ENCODE measurements around the gene FBXL7.

Gene FBXL7

GRCh38 chr5:15821506-15821905, 321.5 kb downstream of the FBXL7 start:
- H3K9me2 ChIP-seq (replicated peaks; ENCODE audit: low read depth, low read length): no peaks in the 10 kb centered on the region; the same call in 1 of the 2 replicates
- no peak for TF ChIP-seq CTCF (conservative IDR thresholded peaks at IDR 0.05; ENCODE audit: low read length)
- TF ChIP-seq EZH2phosphoT487 (IDR thresholded peaks at IDR 0.05; ENCODE audit: borderline replicate concordance): no peak
- H3K4me1 ChIP-seq (ENCODE audit: insufficient read depth, low read length, poor library complexity, severe bottlenecking): no peaks in the 10 kb centered on the region
- H3K9ac ChIP-seq (ENCODE audit: low read depth, low read length, poor library complexity, severe bottlenecking): no peak overlapping the region
- no peaks in the 10 kb centered on the region for H3K9me3 ChIP-seq (ENCODE audit: insufficient read depth, low read depth, low read length)
- no peak overlapping the region for H3K4me3 ChIP-seq (ENCODE audit: low read length, poor library complexity, severe bottlenecking)
- no peak overlapping the region for H3K4me2 ChIP-seq (ENCODE audit: low read depth, low read length, poor library complexity, severe bottlenecking)
- no peak overlapping the region for H2AFZ ChIP-seq (ENCODE audit: low read length)
- H3F3A ChIP-seq (ENCODE audit: low read depth): no peaks in the 10 kb centered on the region
- H3K79me2 ChIP-seq (ENCODE audit: insufficient read depth, low read length): no peaks in the 10 kb centered on the region
- H4K20me1 ChIP-seq (ENCODE audit: insufficient read depth, low read length, poor library complexity, severe bottlenecking): no peaks in the 10 kb centered on the region
- no peaks in the 10 kb centered on the region for H3K36me3 ChIP-seq (ENCODE audit: insufficient read depth, low read length)
- no peaks in the 10 kb centered on the region for H3K27me3 ChIP-seq (ENCODE audit: insufficient read depth, low read length, poor library complexity, severe bottlenecking)

GRCh38 chr5:15823398-15823797, 323.4 kb downstream of the FBXL7 start:
- no peak overlapping the region for H3K4me2 ChIP-seq (ENCODE audit: low read depth, low read length, poor library complexity, severe bottlenecking)
- H3K4me1 ChIP-seq (ENCODE audit: insufficient read depth, low read length, poor library complexity, severe bottlenecking): no peaks in the 10 kb centered on the region
- no peaks in the 10 kb centered on the region for H3K79me2 ChIP-seq (ENCODE audit: insufficient read depth, low read length)
- H3K9ac ChIP-seq (ENCODE audit: low read depth, low read length, poor library complexity, severe bottlenecking): no peak overlapping the region
- no peaks in the 10 kb centered on the region for H3F3A ChIP-seq (ENCODE audit: low read depth)
- no peaks in the 10 kb centered on the region for H3K9me3 ChIP-seq (ENCODE audit: insufficient read depth, low read depth, low read length)
- H3K9me2 ChIP-seq (replicated peaks; ENCODE audit: low read depth, low read length): no peaks in the 10 kb centered on the region
- no peaks in the 10 kb centered on the region for H4K20me1 ChIP-seq (ENCODE audit: insufficient read depth, low read length, poor library complexity, severe bottlenecking)
- no peak overlapping the region for H2AFZ ChIP-seq (ENCODE audit: low read length)
- H3K4me3 ChIP-seq (ENCODE audit: low read length, poor library complexity, severe bottlenecking): no peak overlapping the region
- TF ChIP-seq CTCF (conservative IDR thresholded peaks at IDR 0.05; ENCODE audit: low read length): no peak
- no peak for TF ChIP-seq EZH2phosphoT487 (IDR thresholded peaks at IDR 0.05; ENCODE audit: borderline replicate concordance)
- no peaks in the 10 kb centered on the region for H3K36me3 ChIP-seq (ENCODE audit: insufficient read depth, low read length)
- no peaks in the 10 kb centered on the region for H3K27me3 ChIP-seq (ENCODE audit: insufficient read depth, low read length, poor library complexity, severe bottlenecking)

- H3K9me3 ChIP-seq (ENCODE audit: insufficient read depth, low read depth, low read length): no peaks in the 10 kb centered on the region
- H3K9ac ChIP-seq (ENCODE audit: low read depth, low read length, poor library complexity, severe bottlenecking): no peak overlapping the region
- H3K4me3 ChIP-seq (ENCODE audit: low read length, poor library complexity, severe bottlenecking): no peak overlapping the region
- H3K27me3 ChIP-seq (ENCODE audit: insufficient read depth, low read length, poor library complexity, severe bottlenecking): no peaks in the 10 kb centered on the region
- H3K79me2 ChIP-seq (ENCODE audit: insufficient read depth, low read length): no peaks in the 10 kb centered on the region
- no peak overlapping the region for H2AFZ ChIP-seq (ENCODE audit: low read length)
- no peaks in the 10 kb centered on the region for H3F3A ChIP-seq (ENCODE audit: low read depth)
- TF ChIP-seq EZH2phosphoT487 (IDR thresholded peaks at IDR 0.05; ENCODE audit: borderline replicate concordance) (no peak), CTCF (conservative IDR thresholded peaks at IDR 0.05; ENCODE audit: low read length) (no peak)
- H3K4me2 ChIP-seq (ENCODE audit: low read depth, low read length, poor library complexity, severe bottlenecking): no peak overlapping the region
- H3K9me2 ChIP-seq (replicated peaks; ENCODE audit: low read depth, low read length): no peaks in the 10 kb centered on the region
- no peaks in the 10 kb centered on the region for H3K36me3 ChIP-seq (ENCODE audit: insufficient read depth, low read length)
- no peaks in the 10 kb centered on the region for H3K4me1 ChIP-seq (ENCODE audit: insufficient read depth, low read length, poor library complexity, severe bottlenecking)
- H4K20me1 ChIP-seq (ENCODE audit: insufficient read depth, low read length, poor library complexity, severe bottlenecking): no peaks in the 10 kb centered on the region
These were observed 327.8 kb downstream of the FBXL7 start for GRCh38 chr5:15827741-15828140.
